Measurements from ENCODE around the gene MAP1LC3B2.

MAP1LC3B2 gene

DNA sequence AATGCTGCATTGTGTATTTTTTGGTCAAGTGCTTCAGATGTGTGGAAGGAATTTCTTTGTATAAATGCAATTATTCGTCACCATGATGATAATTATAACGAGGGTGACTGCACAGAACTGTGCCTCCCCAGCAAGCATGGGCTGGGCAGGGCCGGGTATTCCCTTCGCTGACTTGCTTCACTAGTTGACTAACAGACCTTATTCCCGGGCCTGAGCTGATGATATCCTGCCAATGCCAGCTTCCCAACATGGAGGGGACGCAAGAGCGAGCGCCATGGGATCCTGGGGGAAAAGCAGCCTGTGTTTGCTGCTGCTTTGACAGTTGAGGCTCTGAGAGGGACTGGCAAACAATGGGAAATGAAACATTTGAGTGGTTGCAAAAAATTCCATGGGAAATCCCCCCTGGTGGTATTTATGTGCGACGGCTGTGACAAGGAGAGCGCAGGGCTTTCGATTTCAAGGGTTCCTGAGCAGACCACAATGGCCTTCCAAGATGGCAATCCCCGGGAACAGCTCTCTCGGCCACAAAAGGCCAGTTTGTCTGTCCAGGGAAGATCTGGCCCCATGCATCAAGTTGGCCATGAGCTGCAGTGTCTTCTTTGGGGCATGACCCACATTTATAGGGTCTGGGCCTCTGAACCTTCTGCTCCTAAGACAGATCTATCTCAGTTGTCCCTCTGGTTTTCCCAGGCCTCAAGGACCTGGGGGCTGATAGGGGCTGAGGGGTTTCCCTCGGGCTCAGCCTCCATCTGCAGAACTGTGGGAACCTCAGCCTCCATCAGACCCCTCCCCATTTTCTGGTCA is 21.9 kb upstream of the MAP1LC3B2 start:
- DNase-seq (ENCODE audit: low spot score), result peak; percentile 50
- TF ChIP-seq, protein P1, sequence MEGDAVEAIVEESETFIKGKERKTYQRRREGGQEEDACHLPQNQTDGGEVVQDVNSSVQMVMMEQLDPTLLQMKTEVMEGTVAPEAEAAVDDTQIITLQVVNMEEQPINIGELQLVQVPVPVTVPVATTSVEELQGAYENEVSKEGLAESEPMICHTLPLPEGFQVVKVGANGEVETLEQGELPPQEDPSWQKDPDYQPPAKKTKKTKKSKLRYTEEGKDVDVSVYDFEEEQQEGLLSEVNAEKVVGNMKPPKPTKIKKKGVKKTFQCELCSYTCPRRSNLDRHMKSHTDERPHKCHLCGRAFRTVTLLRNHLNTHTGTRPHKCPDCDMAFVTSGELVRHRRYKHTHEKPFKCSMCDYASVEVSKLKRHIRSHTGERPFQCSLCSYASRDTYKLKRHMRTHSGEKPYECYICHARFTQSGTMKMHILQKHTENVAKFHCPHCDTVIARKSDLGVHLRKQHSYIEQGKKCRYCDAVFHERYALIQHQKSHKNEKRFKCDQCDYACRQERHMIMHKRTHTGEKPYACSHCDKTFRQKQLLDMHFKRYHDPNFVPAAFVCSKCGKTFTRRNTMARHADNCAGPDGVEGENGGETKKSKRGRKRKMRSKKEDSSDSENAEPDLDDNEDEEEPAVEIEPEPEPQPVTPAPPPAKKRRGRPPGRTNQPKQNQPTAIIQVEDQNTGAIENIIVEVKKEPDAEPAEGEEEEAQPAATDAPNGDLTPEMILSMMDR (IDR thresholded peaks at IDR 0.05; ENCODE audit: extremely low read depth, missing control alignments), result no peak

DNA sequence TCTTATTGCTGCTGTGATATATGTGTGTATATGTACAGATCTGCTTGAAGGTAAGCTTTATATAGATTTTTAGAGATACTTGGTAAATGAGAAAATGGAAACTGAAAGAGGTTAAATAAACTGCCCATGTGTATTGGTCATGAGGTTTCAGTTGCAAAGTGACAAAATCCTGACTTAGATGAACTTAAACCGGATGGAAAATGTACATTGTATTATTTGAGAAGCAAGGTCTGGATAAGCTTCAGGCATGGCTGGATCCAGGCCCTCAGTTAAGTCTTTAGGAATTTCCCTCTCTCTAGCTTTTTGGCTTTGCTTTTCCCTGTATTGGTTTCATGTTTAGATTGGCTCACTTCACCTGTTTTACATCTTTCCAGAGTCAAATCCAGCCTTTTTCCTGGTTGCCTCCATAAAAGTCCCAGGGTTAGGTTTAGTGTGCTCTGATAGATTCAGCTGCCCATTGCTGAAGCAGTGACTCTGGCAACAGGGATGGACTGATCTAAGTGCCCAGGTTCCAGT is 21.0 kb upstream of the MAP1LC3B2 start:
- DNase-seq (ENCODE audit: low spot score), result peak; percentile 59
- TF ChIP-seq, protein P1 (IDR thresholded peaks at IDR 0.05; ENCODE audit: extremely low read depth, missing control alignments), result no peak

DNA sequence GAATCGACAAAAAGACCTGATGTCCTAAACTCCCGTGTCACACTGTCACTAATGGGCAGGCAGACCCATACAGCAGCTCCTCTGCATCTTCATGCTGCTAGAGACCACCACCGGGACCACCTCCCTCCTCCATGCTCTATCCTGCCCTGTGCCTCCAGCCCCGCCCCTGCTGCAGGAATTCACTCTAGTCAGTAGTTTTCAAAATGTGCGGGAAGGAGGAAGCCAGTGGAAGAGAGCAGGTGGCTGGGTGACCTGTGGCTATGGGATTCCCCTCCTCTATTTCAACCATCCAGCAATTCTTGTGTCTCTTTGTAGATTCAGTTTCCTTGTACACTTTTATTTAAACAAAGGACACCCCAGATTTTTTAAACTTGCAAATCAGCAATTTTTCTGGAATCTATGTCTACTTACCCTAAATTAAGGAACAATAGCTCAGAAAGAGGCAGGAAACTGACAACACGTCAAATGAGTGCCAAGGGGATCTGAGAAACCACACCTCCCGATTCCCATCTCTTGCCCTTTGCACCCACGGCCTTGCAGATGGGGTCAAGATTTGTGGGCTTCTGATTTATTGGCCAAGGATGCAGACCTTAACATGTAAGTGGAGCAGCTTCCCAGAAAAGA is 20.4 kb upstream of the MAP1LC3B2 start:
- TF ChIP-seq, protein P1 (IDR thresholded peaks at IDR 0.05; ENCODE audit: extremely low read depth, missing control alignments), result no peak
- DNase-seq (ENCODE audit: low spot score), result no peak

DNA sequence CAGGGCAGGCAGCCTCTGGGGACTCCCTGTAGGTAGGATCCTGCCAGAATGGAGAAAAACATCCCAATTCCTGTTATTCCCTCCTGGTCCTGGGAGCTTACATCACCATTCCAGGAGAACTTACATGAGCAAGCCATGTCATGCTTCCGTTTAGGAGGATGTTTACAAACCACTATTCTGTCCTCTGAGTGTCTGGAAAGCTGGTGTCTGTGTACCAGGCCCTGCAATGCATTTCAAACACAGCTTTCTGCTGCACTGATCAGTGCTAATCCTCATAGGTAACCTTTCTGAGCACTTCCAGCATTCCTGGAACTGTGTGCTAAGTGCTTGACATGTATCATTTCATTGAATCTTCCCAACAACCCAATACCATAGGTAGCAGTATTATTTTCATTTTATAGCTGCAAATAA is 19.8 kb upstream of the MAP1LC3B2 start:
- DNase-seq (ENCODE audit: low spot score), result no peak
- TF ChIP-seq, protein P1 (IDR thresholded peaks at IDR 0.05; ENCODE audit: extremely low read depth, missing control alignments), result no peak

DNA sequence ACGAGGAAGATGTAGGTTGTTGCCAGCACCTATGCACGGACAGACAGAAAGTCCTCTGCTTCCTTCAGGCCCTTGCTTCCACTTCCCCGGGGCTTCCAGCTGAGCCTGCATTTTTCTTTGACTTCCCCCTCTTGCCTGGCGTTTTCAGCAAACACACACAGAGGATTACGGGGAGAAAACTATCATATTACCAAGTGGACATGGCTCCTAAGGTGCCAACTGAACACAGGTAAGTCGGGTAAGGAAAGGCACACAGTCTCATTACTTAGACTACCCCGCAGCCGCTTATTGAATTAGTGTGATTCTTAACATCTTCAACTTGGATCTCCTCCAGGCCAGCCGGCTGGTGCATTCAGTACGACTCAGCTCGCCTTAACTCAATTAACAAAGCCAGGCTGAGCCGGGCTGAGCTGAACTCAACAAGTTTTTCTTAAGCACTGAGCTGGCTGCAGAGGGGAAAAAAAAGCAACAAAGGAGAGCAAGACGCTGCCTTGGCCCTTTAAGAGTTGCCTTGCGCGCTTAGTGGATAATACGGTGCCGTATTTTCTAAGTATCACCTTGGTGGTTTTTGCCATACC is 19.2 kb upstream of the MAP1LC3B2 start:
- no peak for DNase-seq (ENCODE audit: low spot score)
- TF ChIP-seq, protein P1 (IDR thresholded peaks at IDR 0.05; ENCODE audit: extremely low read depth, missing control alignments), result no peak

DNA sequence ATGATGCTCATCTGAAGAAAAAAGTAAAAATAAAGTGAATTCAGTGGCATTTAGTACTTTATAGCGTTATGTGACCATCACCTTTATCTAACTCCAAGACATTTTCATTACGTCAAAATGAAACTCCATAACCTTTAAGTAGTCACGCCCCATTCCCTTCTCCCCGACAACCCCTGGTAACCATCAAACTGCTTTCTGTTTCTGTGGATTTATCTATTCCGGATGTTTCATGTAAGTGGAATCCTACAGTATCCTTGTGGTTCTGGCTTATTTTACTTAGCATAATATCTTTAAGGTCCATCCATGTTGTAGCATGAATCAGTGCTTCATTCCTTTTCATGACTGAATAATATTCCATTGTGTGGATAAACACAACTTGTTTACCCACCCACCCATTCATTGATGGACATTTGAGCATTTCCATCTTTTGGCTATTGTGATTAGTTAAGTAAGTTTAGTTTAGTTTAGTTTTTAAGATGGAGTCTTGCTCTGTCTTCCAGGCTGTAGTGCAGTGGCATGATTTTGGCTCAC is 18.5 kb upstream of the MAP1LC3B2 start:
- TF ChIP-seq, protein P1 (IDR thresholded peaks at IDR 0.05; ENCODE audit: extremely low read depth, missing control alignments), result no peak
- no peak for DNase-seq (ENCODE audit: low spot score)
